Measurements from ENCODE around the gene ZNF431. TPM values are rescaled to one million over a fixed set of nuclear protein-coding genes. Genes with fewer than 3 reads are reported as not detected.

ZNF431 gene
- total RNA-seq, 1 donor: 4.0 TPM

DNA sequence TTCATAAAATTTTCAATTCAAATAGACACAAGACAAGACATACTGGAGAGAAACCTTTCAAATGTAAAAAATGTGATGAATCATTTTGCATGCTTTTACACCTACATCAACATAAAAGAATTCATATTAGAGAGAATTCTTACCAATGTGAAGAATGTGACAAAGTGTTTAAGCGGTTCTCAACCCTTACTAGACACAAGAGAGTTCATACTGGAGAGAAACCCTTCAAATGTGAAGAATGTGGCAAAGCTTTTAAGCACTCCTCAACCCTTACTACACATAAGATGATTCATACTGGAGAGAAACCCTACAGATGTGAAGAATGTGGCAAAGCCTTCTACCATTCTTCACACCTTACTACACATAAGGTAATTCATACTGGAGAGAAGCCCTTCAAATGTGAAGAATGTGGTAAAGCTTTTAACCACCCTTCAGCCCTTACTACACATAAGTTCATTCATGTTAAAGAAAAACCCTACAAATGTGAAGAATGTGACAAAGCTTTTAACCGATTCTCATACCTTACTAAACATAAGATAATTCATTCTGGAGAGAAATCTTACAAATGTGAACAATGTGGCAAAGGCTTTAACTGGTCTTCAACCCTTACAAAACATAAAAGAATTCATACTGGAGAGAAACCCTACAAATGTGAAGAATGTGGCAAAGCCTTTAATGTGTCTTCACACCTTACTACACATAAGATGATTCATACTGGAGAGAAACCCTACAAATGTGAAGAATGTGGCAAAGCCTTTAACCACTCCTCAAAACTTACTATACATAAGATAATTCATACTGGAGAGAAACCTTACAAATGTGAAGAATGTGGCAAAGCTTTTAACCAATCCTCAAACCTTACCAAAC is 24.6 kb upstream of the ZNF431 start:
- H3K4me1 ChIP-seq (ENCODE audit: insufficient read depth, low read length): no peaks in the 10 kb centered on the region
- TF ChIP-seq, protein P1, sequence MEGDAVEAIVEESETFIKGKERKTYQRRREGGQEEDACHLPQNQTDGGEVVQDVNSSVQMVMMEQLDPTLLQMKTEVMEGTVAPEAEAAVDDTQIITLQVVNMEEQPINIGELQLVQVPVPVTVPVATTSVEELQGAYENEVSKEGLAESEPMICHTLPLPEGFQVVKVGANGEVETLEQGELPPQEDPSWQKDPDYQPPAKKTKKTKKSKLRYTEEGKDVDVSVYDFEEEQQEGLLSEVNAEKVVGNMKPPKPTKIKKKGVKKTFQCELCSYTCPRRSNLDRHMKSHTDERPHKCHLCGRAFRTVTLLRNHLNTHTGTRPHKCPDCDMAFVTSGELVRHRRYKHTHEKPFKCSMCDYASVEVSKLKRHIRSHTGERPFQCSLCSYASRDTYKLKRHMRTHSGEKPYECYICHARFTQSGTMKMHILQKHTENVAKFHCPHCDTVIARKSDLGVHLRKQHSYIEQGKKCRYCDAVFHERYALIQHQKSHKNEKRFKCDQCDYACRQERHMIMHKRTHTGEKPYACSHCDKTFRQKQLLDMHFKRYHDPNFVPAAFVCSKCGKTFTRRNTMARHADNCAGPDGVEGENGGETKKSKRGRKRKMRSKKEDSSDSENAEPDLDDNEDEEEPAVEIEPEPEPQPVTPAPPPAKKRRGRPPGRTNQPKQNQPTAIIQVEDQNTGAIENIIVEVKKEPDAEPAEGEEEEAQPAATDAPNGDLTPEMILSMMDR (IDR thresholded peaks at IDR 0.05; ENCODE audit: extremely low read depth, low read depth, low read length): no peak
- H3K9me3 ChIP-seq (ENCODE audit: low read depth, low read length): peaks cover 3% of the 10 kb centered on the region
- H4K20me1 ChIP-seq (ENCODE audit: insufficient read depth, low read length): no peaks in the 10 kb centered on the region
- no peaks in the 10 kb centered on the region for H3K79me2 ChIP-seq (ENCODE audit: insufficient read depth, low read length)
- H3K27ac ChIP-seq (ENCODE audit: low read depth, low read length): no peak overlapping the region
- no peak overlapping the region for H2AFZ ChIP-seq (ENCODE audit: low read length)
- no peaks in the 10 kb centered on the region for H3K27me3 ChIP-seq (ENCODE audit: insufficient read depth, low read length)
- H3K4me3 ChIP-seq (ENCODE audit: insufficient read depth, low read length): no peak overlapping the region
- H3K4me2 ChIP-seq (ENCODE audit: insufficient read depth, low read length): no peak overlapping the region
- peaks cover 11% of the 10 kb centered on the region for H3K36me3 ChIP-seq (ENCODE audit: insufficient read depth, low read length)
- no peak for DNase-seq (ENCODE audit: insufficient read length, low spot score, missing footprints)

DNA sequence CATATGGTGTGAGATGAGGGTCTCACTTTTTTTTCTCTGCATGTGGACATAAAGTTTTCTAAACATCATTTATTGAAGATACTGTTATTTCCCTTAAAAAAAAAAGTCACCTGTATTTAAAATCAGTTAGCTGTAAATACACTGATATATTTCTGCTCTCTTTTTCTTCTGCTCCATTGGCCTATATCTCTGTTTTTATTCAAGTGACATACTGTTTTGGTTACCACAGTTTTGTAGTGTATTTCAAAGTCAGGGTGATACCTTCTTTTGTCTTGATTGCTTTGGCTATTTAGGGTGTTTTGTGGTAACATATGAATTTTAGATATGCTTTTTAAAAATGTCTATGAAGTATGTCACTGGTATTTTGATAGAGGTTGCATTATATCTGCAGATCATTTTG is 15.8 kb upstream of the ZNF431 start:
- DNase-seq (ENCODE audit: insufficient read length, low spot score, missing footprints): no peak
- Histone ChIP-seq H3K4me3 (ENCODE audit: insufficient read depth, low read length) (no peak overlapping the region), H3K4me1 (ENCODE audit: insufficient read depth, low read length) (no peaks in the 10 kb centered on the region), H3K36me3 (ENCODE audit: insufficient read depth, low read length) (no peaks in the 10 kb centered on the region), H3K4me2 (ENCODE audit: insufficient read depth, low read length) (no peak overlapping the region), H3K27ac (ENCODE audit: low read depth, low read length) (no peak overlapping the region), H4K20me1 (ENCODE audit: insufficient read depth, low read length) (no peaks in the 10 kb centered on the region), H3K27me3 (ENCODE audit: insufficient read depth, low read length) (no peaks in the 10 kb centered on the region), H3K9me3 (ENCODE audit: low read depth, low read length) (no peaks in the 10 kb centered on the region), H2AFZ (ENCODE audit: low read length) (no peak overlapping the region), H3K79me2 (ENCODE audit: insufficient read depth, low read length) (no peaks in the 10 kb centered on the region)
- TF ChIP-seq, protein P1 (IDR thresholded peaks at IDR 0.05; ENCODE audit: extremely low read depth, low read depth, low read length): no peak

DNA sequence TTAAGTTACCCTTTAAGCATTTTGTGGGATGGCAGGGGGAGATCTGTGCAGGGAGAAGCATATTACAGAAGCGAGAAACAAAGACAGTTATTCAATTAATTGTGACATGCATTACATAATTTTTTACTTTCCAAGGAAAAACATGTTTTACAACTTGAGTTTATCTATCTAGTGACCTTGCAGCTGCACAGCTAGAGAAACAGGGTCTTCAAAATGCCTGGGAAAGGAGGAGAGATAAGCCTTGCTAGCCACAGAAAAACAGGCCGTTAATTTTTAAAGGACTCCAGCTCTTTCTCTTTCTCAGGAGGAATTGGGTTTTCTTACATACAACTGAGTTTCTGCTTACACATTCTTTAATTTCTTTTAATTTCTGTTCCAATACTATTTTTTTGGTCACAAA is 14.8 kb upstream of the ZNF431 start:
- Histone ChIP-seq H3K27me3 (ENCODE audit: insufficient read depth, low read length) (no peaks in the 10 kb centered on the region), H3K4me2 (ENCODE audit: insufficient read depth, low read length) (no peak overlapping the region), H3K79me2 (ENCODE audit: insufficient read depth, low read length) (no peaks in the 10 kb centered on the region), H3K4me1 (ENCODE audit: insufficient read depth, low read length) (no peaks in the 10 kb centered on the region), H4K20me1 (ENCODE audit: insufficient read depth, low read length) (no peaks in the 10 kb centered on the region), H2AFZ (ENCODE audit: low read length) (no peak overlapping the region), H3K36me3 (ENCODE audit: insufficient read depth, low read length) (no peaks in the 10 kb centered on the region), H3K9me3 (ENCODE audit: low read depth, low read length) (no peaks in the 10 kb centered on the region), H3K27ac (ENCODE audit: low read depth, low read length) (no peak overlapping the region), H3K4me3 (ENCODE audit: insufficient read depth, low read length) (no peak overlapping the region)
- no peak for DNase-seq (ENCODE audit: insufficient read length, low spot score, missing footprints)
- TF ChIP-seq, protein P1 (IDR thresholded peaks at IDR 0.05; ENCODE audit: extremely low read depth, low read depth, low read length): no peak

GRCh38 chr19:21127898-21128297 is 13.9 kb upstream of the ZNF431 start:
- no peaks in the 10 kb centered on the region for H4K20me1 ChIP-seq (ENCODE audit: insufficient read depth, low read length)
- no peak overlapping the region for H2AFZ ChIP-seq (ENCODE audit: low read length)
- H3K4me1 ChIP-seq (ENCODE audit: insufficient read depth, low read length): no peaks in the 10 kb centered on the region
- H3K36me3 ChIP-seq (ENCODE audit: insufficient read depth, low read length): no peaks in the 10 kb centered on the region
- no peaks in the 10 kb centered on the region for H3K27me3 ChIP-seq (ENCODE audit: insufficient read depth, low read length)
- H3K4me2 ChIP-seq (ENCODE audit: insufficient read depth, low read length): no peak overlapping the region
- H3K27ac ChIP-seq (ENCODE audit: low read depth, low read length): no peak overlapping the region
- no peaks in the 10 kb centered on the region for H3K9me3 ChIP-seq (ENCODE audit: low read depth, low read length)
- TF ChIP-seq, protein P1 (IDR thresholded peaks at IDR 0.05; ENCODE audit: extremely low read depth, low read depth, low read length): no peak
- no peak for DNase-seq (ENCODE audit: insufficient read length, low spot score, missing footprints)
- H3K4me3 ChIP-seq (ENCODE audit: insufficient read depth, low read length): no peak overlapping the region
- no peaks in the 10 kb centered on the region for H3K79me2 ChIP-seq (ENCODE audit: insufficient read depth, low read length)

Measured in osteoblast (primary cell).